GM19397 (cell line): ENCODE data around the gene CAPSL.
"Not testable (repeated sequence)": the region's sequence is repeated elsewhere in the genome, so short reads cannot be mapped to it uniquely, and the experiment has no call there.

Source experiments
- ATAC-seq: cut with Tn5 transposase; IDR thresholded peaks from one replicate; pipeline ENCODE4 v1.9.1; 2021; ENCODE audit warnings: mild to moderate bottlenecking, moderate library complexity; ENCODE audit not compliant: unreplicated experiment

Gene CAPSL

DNA sequence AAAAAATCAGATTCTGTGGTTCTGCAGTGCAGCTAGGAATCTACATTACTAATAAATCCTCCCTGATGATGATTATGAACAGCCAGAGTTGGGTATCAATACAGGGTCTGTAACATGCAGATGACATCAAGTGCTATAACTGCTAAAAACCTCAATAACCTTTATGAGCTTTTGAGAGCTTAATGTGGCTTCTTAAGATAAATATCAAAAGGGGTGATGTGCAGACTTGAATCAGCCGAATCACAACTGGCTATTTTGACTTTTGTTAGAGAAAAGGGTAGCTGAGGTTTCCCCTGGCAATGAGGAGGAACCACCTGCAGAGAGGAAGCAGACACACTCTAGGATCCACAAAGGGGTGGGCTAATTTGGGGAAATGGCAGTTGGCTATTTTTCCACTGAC, 30.2 kb downstream of the CAPSL start:
- ATAC-seq = no peak

DNA sequence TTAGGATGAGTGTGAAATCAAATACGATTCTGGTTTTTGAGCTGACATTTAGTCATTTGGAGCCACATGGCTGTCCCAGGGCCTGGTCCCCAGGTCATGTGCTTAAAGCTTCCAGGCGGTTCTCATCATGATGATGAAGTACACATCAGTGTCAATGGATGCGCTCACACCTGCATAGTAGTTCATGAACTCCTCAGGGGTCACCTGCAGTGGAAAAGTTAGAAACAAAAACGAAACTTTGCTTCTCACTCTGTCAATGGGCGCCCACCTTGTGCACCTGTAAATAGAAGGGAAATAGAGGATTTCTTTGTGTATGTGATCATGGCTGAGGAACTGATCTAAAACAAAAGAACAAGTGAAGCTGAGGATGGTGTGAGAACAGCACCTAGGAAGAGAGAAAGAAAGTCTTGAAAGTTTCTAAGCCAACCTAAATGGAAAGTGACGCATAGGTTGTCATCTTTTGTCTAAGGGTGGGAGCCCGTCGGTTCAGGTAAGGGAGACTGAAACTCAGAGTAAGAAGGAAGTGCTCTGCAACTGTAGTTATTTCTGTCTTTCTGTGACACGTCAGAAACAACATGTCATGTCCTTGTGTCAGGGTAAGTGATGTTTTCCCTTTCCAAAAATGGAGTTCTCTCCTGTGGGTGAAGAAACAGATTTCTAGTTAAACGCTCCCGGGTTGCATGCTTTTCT, 33.8 kb downstream of the CAPSL start:
- ATAC-seq = peak; percentile 51

GRCh38 chr5:35903631-35904203, 34.7 kb downstream of the CAPSL start:
- no peak for ATAC-seq

- ATAC-seq = peak; percentile 44
These were observed 36.3 kb downstream of the CAPSL start for GRCh38 chr5:35902046-35902672.

GRCh38 chr5:35900972-35901695, 37.3 kb downstream of the CAPSL start:
- ATAC-seq = no peak

- no peak for ATAC-seq
These were observed 38.6 kb downstream of the CAPSL start for GRCh38 chr5:35899800-35900199.

GRCh38 chr5:35898952-35899660, 39.3 kb downstream of the CAPSL start:
- no peak for ATAC-seq

DNA sequence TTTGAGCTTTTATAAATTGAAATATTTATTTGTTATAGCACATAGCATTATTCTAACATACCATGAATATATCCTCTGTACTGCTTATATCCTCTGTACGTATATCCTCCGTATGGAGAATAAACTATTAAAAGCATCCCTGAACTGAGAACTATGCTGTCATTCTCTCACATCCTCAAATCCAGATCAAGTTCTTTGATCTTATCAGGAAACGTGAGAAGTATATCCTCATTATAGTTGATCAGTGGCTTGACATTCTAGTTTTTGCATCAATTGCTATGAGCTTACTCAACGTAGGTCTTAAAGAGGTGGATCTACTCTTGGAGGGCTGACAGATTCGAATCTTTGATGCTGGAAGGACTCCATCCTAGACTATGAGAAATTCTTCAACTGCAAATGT, 44.3 kb downstream of the CAPSL start:
- no peak for ATAC-seq

- not testable (repeated sequence) for ATAC-seq
These were observed 45.6 kb downstream of the CAPSL start for GRCh38 chr5:35892799-35893198.

DNA sequence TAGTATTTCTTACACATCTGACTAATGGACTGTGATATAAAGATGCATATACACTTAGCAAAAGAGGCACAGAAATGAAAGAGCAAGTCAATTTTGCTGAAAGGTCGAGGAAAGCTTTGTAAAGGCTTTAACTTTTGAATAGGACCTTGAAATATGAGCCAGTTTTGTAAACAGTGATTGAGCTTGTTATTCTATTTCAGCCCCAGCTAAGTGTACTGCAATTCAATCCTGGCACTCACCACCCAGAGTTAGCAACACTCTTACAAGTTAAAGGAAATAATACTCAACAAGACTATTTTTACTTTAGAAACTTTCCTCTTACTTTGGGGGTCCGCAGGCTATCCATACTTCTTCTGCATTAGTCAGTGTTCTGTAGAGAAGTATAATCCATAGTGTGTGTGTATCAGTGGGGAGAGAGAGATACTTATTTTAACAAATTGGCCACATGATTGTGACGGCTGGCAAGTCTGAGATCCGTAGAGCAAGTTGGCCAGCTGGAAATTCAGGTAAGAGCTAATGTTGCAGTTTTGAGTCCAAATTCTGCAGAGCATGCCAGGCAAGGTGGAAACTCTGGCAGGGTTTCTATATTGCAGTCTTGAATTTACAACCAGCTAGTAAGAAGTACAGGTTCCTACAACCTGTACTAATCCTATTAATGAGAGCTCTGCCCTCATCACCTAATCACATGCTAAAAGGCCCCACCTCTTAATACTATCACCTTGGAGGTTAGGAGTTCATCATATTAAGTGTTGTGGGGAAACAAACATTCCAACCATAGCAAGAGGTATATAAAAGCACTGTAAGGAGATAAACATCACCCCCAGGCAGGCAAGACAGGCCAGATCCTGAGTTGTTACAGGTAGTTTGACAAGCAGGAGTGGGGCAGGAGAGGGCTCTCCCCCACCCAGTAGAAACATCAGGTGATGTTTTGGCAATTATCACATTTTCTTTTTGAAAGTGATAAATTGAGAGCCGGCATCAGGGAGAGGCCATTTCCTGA, 48.1 kb downstream of the CAPSL start:
- no peak for ATAC-seq

GRCh38 chr5:35887321-35888100, 50.9 kb downstream of the CAPSL start:
- no peak for ATAC-seq

GRCh38 chr5:35886381-35886780, 52.0 kb downstream of the CAPSL start:
- no peak for ATAC-seq

- ATAC-seq = no peak
These were observed 53.6 kb downstream of the CAPSL start for GRCh38 chr5:35884773-35885172.

GRCh38 chr5:35884191-35884769, 54.1 kb downstream of the CAPSL start:
- peak; percentile 76 for ATAC-seq

GRCh38 chr5:35881758-35882157, 56.7 kb downstream of the CAPSL start:
- ATAC-seq = no peak

GRCh38 chr5:35880156-35880555, 58.3 kb downstream of the CAPSL start:
- no peak for ATAC-seq

DNA sequence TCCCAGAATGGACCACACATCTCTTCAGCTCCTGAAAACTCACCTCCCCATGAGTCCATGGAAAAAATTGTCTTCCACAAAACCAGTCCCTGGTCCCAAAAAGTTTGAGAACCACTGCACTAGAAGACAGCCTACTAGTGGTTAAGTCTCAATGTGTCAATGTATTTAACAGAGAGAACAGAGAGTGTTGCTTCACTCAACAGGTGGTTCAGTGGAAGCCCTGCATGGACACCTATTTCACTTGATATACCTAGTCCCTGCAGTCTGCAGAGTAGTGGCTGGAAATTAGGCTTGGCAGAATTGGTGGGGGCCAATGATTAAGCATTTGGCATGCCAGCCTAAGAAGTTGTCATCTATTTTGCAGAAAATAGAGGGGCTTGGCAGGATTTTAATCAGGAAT, 58.8 kb downstream of the CAPSL start:
- ATAC-seq = no peak

- ATAC-seq = no peak
These were observed 59.3 kb downstream of the CAPSL start for GRCh38 chr5:35879096-35879495.

GRCh38 chr5:35878079-35878478, 60.3 kb downstream of the CAPSL start:
- no peak for ATAC-seq
